Colonic mucosa (tissue), 4 donors: Measurements from ENCODE around the gene ASPN. TPM values are rescaled to one million over a fixed set of nuclear protein-coding genes. Genes with fewer than 3 reads are reported as not detected.

Source experiments
- DNase-seq: peaks from one replicate; pipeline ENCODE4 v3.0.0-alpha.2; 2020
- H3K27ac ChIP-seq: fragments of 200-600 bp; one replicate; pipeline ENCODE4 v1.8.0; 2021
- H3K27me3 ChIP-seq: fragments of 200-600 bp; one replicate; pipeline ENCODE4 v1.8.0; 2021
- H3K36me3 ChIP-seq: fragments of 200-600 bp; one replicate; pipeline ENCODE4 v1.8.0; 2021
- H3K4me1 ChIP-seq: fragments of 200-600 bp; one replicate; pipeline ENCODE4 v1.8.0; 2021; ENCODE audit warnings: mild to moderate bottlenecking
- H3K4me3 ChIP-seq: fragments of 200-600 bp; one replicate; pipeline ENCODE4 v1.8.0; 2021
- H3K9ac ChIP-seq, 2 donors: one replicate each; pipeline ENCODE4 v1.7.0; 2013; ENCODE audit warnings: control low read depth in 2 of 2, low read depth in 2 of 2, low read length in 2 of 2
- H3K9me3 ChIP-seq: fragments of 200-600 bp; one replicate; pipeline ENCODE4 v1.8.0; 2021
- CTCF ChIP-seq: fragments of 200-600 bp; IDR thresholded peaks from one replicate; pipeline ENCODE4 v1.8.0; 2022; ENCODE audit warnings: antibody characterized with exemption, mild to moderate bottlenecking
- intact Hi-C: fragments of 100-400 bp; cut with DNase I; formaldehyde crosslinking; loops from one replicate; pipeline ENCODE4 v1.14.1; 2022
- total RNA-seq, 2 donors: library from RNA; stranded (reverse); fragmentation: NEBNext Ultra II Directional in 1 of 2; extraction: Animal tissue kit (Norgen Biotek cat#: 25700) in 1 of 2; gene quantifications; one replicate each; pipeline ENCODE4 v1.2.1, GENCODE V29; 2021
- donor health status: healthy.
- donor health status: DM: no; HTN: no; CAD: no.
- donor health status: DM: no; HTN: no; CAD: no.

Gene ASPN
- total RNA-seq, 2 donors from 2014 or later, result 0.40 to 7.6 TPM

DNA sequence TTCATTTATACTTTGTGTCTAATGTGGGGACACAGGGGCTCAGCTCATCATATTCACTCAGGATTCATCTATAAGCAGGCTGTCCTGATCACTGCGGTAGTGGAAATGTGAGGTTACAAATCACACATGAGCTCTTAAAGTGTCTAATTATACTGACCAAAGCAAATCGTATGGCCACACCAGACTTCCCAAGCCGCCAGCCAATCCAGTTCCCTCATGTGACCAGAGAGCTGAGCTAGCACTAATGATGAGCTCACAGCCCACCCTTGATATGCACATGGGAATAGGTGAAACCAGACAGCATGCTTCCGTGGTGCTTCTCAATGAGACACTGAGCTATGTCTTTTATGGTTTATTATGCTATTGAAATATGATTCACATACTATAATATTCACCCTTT lies 35.9 kb upstream of the ASPN start:
- Histone ChIP-seq H3K36me3 (no peaks in the 10 kb centered on the region), H3K27ac (no peak overlapping the region), H3K4me3 (no peak overlapping the region), H3K9me3 (no peaks in the 10 kb centered on the region), H3K27me3 (no peaks in the 10 kb centered on the region), H3K4me1 (no peaks in the 10 kb centered on the region), H3K9ac (no peak overlapping the region)
- intact Hi-C loops, result no loop called here
- no peak for TF ChIP-seq CTCF
- no peak for DNase-seq

GRCh38 chr9:92517046-92517445 lies 34.7 kb upstream of the ASPN start:
- Histone ChIP-seq H3K9ac (no peak overlapping the region), H3K27me3 (no peaks in the 10 kb centered on the region), H3K4me3 (no peak overlapping the region), H3K9me3 (no peaks in the 10 kb centered on the region), H3K27ac (no peak overlapping the region), H3K4me1 (no peaks in the 10 kb centered on the region), H3K36me3 (no peaks in the 10 kb centered on the region)
- DNase-seq, result no peak
- TF ChIP-seq CTCF, result no peak
- intact Hi-C loops, result no loop called here

DNA sequence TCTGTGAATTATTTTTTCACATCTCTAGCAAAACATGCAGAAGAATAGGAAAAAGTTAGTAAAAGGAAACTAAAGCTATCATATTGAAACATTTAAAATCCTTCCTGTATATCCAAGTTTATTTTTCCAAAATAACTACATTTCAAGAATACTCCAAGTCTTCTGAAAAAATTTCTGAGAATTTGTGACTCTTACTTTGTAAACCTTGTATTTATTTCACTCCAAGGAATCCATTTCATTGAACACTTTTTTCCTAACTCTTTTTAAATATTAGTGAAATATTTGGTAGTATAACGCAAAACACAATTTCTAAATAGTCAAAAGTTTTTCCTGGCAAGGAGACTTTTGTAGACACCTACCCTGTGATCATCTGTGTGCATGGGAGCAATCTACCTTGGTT lies 34.2 kb upstream of the ASPN start:
- H3K4me3 ChIP-seq, result no peak overlapping the region
- H3K9me3 ChIP-seq, result no peaks in the 10 kb centered on the region
- no peak overlapping the region for H3K9ac ChIP-seq
- H3K36me3 ChIP-seq, result no peaks in the 10 kb centered on the region
- TF ChIP-seq CTCF, result no peak
- no peaks in the 10 kb centered on the region for H3K27me3 ChIP-seq
- H3K27ac ChIP-seq, result no peak overlapping the region
- no peak for DNase-seq
- intact Hi-C loops, result no loop called here
- H3K4me1 ChIP-seq, result no peaks in the 10 kb centered on the region

GRCh38 chr9:92514635-92515034 lies 32.3 kb upstream of the ASPN start:
- Histone ChIP-seq H3K9me3 (no peaks in the 10 kb centered on the region), H3K36me3 (no peaks in the 10 kb centered on the region), H3K9ac (no peak overlapping the region), H3K4me3 (no peak overlapping the region), H3K27me3 (no peaks in the 10 kb centered on the region), H3K27ac (no peak overlapping the region), H3K4me1 (no peaks in the 10 kb centered on the region)
- intact Hi-C loops, result no loop called here
- TF ChIP-seq CTCF, result no peak
- no peak for DNase-seq

- intact Hi-C loops, result no loop called here
- no peak for TF ChIP-seq CTCF
- Histone ChIP-seq H3K9ac (no peak overlapping the region), H3K4me3 (no peak overlapping the region), H3K9me3 (no peaks in the 10 kb centered on the region), H3K27me3 (no peaks in the 10 kb centered on the region), H3K27ac (no peak overlapping the region), H3K36me3 (no peaks in the 10 kb centered on the region), H3K4me1 (no peaks in the 10 kb centered on the region)
- no peak for DNase-seq
Observed at GRCh38 chr9:92513349-92513748, 31.0 kb upstream of the ASPN start.

- intact Hi-C loops, result no loop called here
Observed at GRCh38 chr9:92512622-92513021, 30.3 kb upstream of the ASPN start.

More at GRCh38 chr9:92512622-92513021, 30.3 kb upstream of the ASPN start:
- H3K4me3 ChIP-seq, result no peak overlapping the region
- H3K4me1 ChIP-seq, result no peaks in the 10 kb centered on the region
- no peaks in the 10 kb centered on the region for H3K36me3 ChIP-seq
- DNase-seq, result no peak
- H3K9ac ChIP-seq, result no peak overlapping the region
- TF ChIP-seq CTCF, result no peak
- no peaks in the 10 kb centered on the region for H3K9me3 ChIP-seq
- no peaks in the 10 kb centered on the region for H3K27me3 ChIP-seq
- H3K27ac ChIP-seq, result no peak overlapping the region
